K562 (cell line): ENCODE results near the gene ITM2B. TPM values are rescaled to one million over a fixed set of nuclear protein-coding genes. Genes with fewer than 3 reads are reported as not detected.

Experiments
- ATAC-seq: fragments of 200-7000 bp; cut with Tn5 transposase; 3 replicates; pipeline ENCODE4 v1.9.1; 2020; ENCODE audit warnings: moderate library complexity
- BruUV-seq: library from RNA; stranded (reverse); fragments of 400-500 nt; replicated peaks from 2 replicates; lab custom pipeline; 2021; lab: Mats Ljungman, UMichigan
- CTCF ChIA-PET: fragments of 300-600 bp; formaldehyde crosslinking; extraction: SDS; loops from one replicate; lab custom pipeline; 2021; ENCODE audit warnings: low intra/inter-chr PET ratio; lab: Yijun Ruan, JAX
- POLR2A ChIA-PET: fragments of 300-600, 350-650 bp; sonication (Branson Sonifier 250); formaldehyde crosslinking; extraction: SDS; loops from one replicate; lab custom pipeline; 2021; ENCODE audit warnings: antibody characterized with exemption, inconsistent platforms; lab: Yijun Ruan, JAX
- DNase-seq, 4 experiments: peaks; one replicate each; pipeline versions ENCODE4 v3.0.0 to v3.0.0-alpha.2; 2011 to 2018; ENCODE audit warnings: low spot score in 3 of 4, mixed read lengths in 3 of 4; ENCODE audit errors: extremely low read depth in 1 of 4
- FAIRE-seq: peaks from 2 replicates; lab custom pipeline; 2011; peaks lifted over from hg19 to GRCh38; lab: Jason Lieb, UNC
- H2AFZ ChIP-seq: 2 replicates; pipeline ENCODE4 v1.6.0; 2011; ENCODE audit warnings: low read depth, low read length, control low read depth, inconsistent platforms
- H3K27ac ChIP-seq: fragments of 200-600 bp; 3 replicates; pipeline ENCODE4 v1.8.0; 2011; ENCODE audit warnings: low read depth, mild to moderate bottlenecking, control low read depth, inconsistent platforms, low read length, moderate library complexity, mixed read lengths; ENCODE audit errors: extremely low read depth
- H3K27me3 ChIP-seq, 2 experiments: fragments of 300-600 bp in 1 of 2; 2 replicates in 1 of 2; 3 replicates in 1 of 2; pipeline versions ENCODE4 v1.6.0 to v1.8.0; 2011; ENCODE audit warnings: inconsistent platforms in 2 of 2, low read length in 2 of 2, mild to moderate bottlenecking in 1 of 2, mixed read lengths in 1 of 2, moderate library complexity in 1 of 2; ENCODE audit not compliant: control insufficient read depth in 2 of 2, insufficient read depth in 2 of 2
- H3K36me3 ChIP-seq: fragments of 300-600 bp; 3 replicates; pipeline ENCODE4 v1.8.0; 2011; ENCODE audit warnings: mild to moderate bottlenecking, low read length, inconsistent platforms; ENCODE audit not compliant: control insufficient read depth, insufficient read depth
- H3K4me1 ChIP-seq, 2 experiments: fragments of 200-600 bp in 1 of 2; replicated peaks in 1 of 2; 2 replicates in 1 of 2; 3 replicates in 1 of 2; pipeline versions ENCODE4 v1.5.1 to v1.8.0; 2011; ENCODE audit warnings: inconsistent platforms in 2 of 2, low read length in 2 of 2, mild to moderate bottlenecking in 1 of 2, mixed read lengths in 1 of 2, moderate library complexity in 1 of 2; ENCODE audit not compliant: control insufficient read depth in 2 of 2, insufficient read depth in 2 of 2
- H3K4me2 ChIP-seq: 2 replicates; pipeline ENCODE4 v1.6.1; 2011; ENCODE audit warnings: low read length, control low read depth, inconsistent platforms, mixed read lengths; ENCODE audit not compliant: insufficient read depth
- H3K4me3 ChIP-seq: fragments of 200-600 bp; sonication (generic), shearing (Covaris generic); 2 replicates; pipeline ENCODE4 v1.5.1; 2016; ENCODE audit warnings: control low read depth, inconsistent platforms
- H3K79me2 ChIP-seq: fragments of 200-600 bp; 3 replicates; pipeline ENCODE4 v1.8.0; 2011; ENCODE audit warnings: low read length, inconsistent platforms; ENCODE audit not compliant: control insufficient read depth, insufficient read depth
- H3K9ac ChIP-seq, 2 experiments: 2 replicates each; pipeline versions ENCODE4 v1.6.0 to v1.6.1; 2011; ENCODE audit warnings: low read depth in 2 of 2, low read length in 2 of 2, control low read depth in 1 of 2, inconsistent platforms in 1 of 2, mild to moderate bottlenecking in 1 of 2, mixed read lengths in 1 of 2; ENCODE audit not compliant: insufficient read depth in 1 of 2
- H3K9me1 ChIP-seq: one replicate; pipeline ENCODE4 v1.6.0; 2011; ENCODE audit warnings: inconsistent platforms, mild to moderate bottlenecking, low read length, moderate library complexity; ENCODE audit not compliant: control insufficient read depth, insufficient read depth
- H3K9me3 ChIP-seq: replicated peaks from 2 replicates; pipeline ENCODE4 v1.5.1; 2011; ENCODE audit warnings: low read depth, low read length, inconsistent platforms; ENCODE audit not compliant: control insufficient read depth, insufficient read depth
- H4K20me1 ChIP-seq: replicated peaks from 2 replicates; pipeline ENCODE4 v1.6.1; 2011; ENCODE audit warnings: low read length, inconsistent platforms, mixed read lengths; ENCODE audit not compliant: control insufficient read depth, insufficient read depth
- CEBPB ChIP-seq: fragments of 450-650 bp; IDR thresholded peaks from 2 replicates; pipeline ENCODE4 v1.6.1; 2016; ENCODE audit warnings: missing genetic modification characterization, missing compliant biosample characterization
- CEBPG ChIP-seq, 3 experiments: fragments of 200-800 bp in 1 of 3; sonication (Bioruptor generic) in 1 of 3; sonication (generic) in 1 of 3; formaldehyde crosslinking in 1 of 3; IDR thresholded peaks in 2 of 3; conservative IDR thresholded peaks in 1 of 3; 2 replicates each; pipeline versions ENCODE4 v1.6.1 to v1.8.0; 2016 to 2022; ENCODE audit warnings: missing compliant biosample characterization in 2 of 3, missing genetic modification characterization in 2 of 3, mild to moderate bottlenecking in 1 of 3, missing genetic modification reagents in 1 of 3
- DMBX1 ChIP-seq: fragments of 250-450 bp; sonication (Bioruptor Pico); IDR thresholded peaks from 2 replicates; pipeline ENCODE4 v1.8.0; 2022; ENCODE audit warnings: inconsistent platforms, mild to moderate bottlenecking, moderate library complexity, borderline replicate concordance
- EGR1 ChIP-seq: fragments of 450-650 bp; conservative IDR thresholded peaks from 2 replicates; pipeline ENCODE4 v1.6.1; 2017; ENCODE audit warnings: mild to moderate bottlenecking
- ETV5 ChIP-seq: sonication (generic); formaldehyde crosslinking; IDR thresholded peaks from 2 replicates; pipeline ENCODE4 v1.4.0; 2020; ENCODE audit warnings: low read depth, mild to moderate bottlenecking, missing genetic modification reagents
- MBD2 ChIP-seq: sonication (generic); IDR thresholded peaks from 2 replicates; pipeline ENCODE4 v1.6.1; 2016; ENCODE audit warnings: low read depth, borderline replicate concordance
- SNRNP70 ChIP-seq: fragments of 200-400 bp; formaldehyde crosslinking; optimal IDR thresholded peaks from 2 replicates; pipeline ENCODE3; 2017; ENCODE audit warnings: low read depth, low read length
- ZBTB8A ChIP-seq: fragments of 450-650 bp; IDR thresholded peaks from 2 replicates; pipeline ENCODE4 v1.6.1; 2018; ENCODE audit warnings: mild to moderate bottlenecking, moderate library complexity; ENCODE audit not compliant: partially characterized antibody
- ZEB2 ChIP-seq: fragments of 450-650 bp; IDR thresholded peaks from 2 replicates; pipeline ENCODE4 v1.6.1; 2016
- WGBS: fragments of 100-300 bp; shearing (Covaris generic); methylation state at CpG from one replicate; pipeline ENCODE4 v1.1.6; 2016; ENCODE audit warnings: low coverage, mixed read lengths; ENCODE audit not compliant: insufficient coverage; ENCODE audit errors: missing lambda C conversion rate; 5-methylcytosine and 5-hydroxymethylcytosine counted together
- in situ Hi-C: fragments of 300-500 bp; cut with MboI; formaldehyde crosslinking; loops from 4 replicates; pipeline ENCODE4 v1.15.0; 2018; ENCODE audit warnings: inconsistent platforms, mixed read lengths
- intact Hi-C: fragments of 100-400 bp; cut with micrococcal nuclease; formaldehyde crosslinking; loops from 2 replicates; pipeline ENCODE4 v1.14.2; 2022
- polyA plus RNA-seq, 8 experiments: library from polyadenylated mRNA; depleted of rRNA in 4 of 8; stranded (reverse) in 5 of 8; unstranded in 3 of 8; fragments of >200 nt; fragmentation: Nextera tagmentation in 2 of 8; fragmentation: Illumina TruSeq in 1 of 8; extraction: Ambion mirVana in 2 of 8; extraction: Trizol in 1 of 8; gene quantifications; 2 replicates each; pipeline versions ENCODE4 v1.2.1 to v1.2.3, GENCODE V29; 2011 to 2014; ENCODE audit warnings: inconsistent platforms in 1 of 8, missing spikeins in 1 of 8
- total RNA-seq, 7 experiments: library from RNA; depleted of rRNA in 6 of 7; stranded (reverse); fragments of >200 nt in 6 of 7; fragmentation: Illumina TruSeq in 2 of 7; extraction: Trizol in 2 of 7; gene quantifications; 2 replicates each; pipeline versions ENCODE4 v1.2.1 to v1.2.3, GENCODE V29; 2011 to 2021; ENCODE audit warnings: low replicate concordance in 1 of 7
- TF ChIP-seq, protein P1 (sequence below): IDR thresholded peaks from 3 replicates; pipeline ENCODE4 v1.6.1; 2011; ENCODE audit warnings: borderline replicate concordance, mild to moderate bottlenecking, moderate library complexity; ENCODE audit not compliant: insufficient read length; ENCODE audit errors: extremely low read depth
- TF ChIP-seq, protein P2 (sequence below): fragments of 200-400 bp; formaldehyde crosslinking; IDR thresholded peaks from 2 replicates; pipeline ENCODE4 v1.6.1; 2017; ENCODE audit warnings: mild to moderate bottlenecking, low read depth, low read length, moderate library complexity

ITM2B gene
- total and polyA plus RNA-seq, 9 of the 15 experiments (the other 6 are each of a cell fraction or from before 2014, with no cell fraction given), result 22.0 to 83.8 (median 45.0) TPM

DNA sequence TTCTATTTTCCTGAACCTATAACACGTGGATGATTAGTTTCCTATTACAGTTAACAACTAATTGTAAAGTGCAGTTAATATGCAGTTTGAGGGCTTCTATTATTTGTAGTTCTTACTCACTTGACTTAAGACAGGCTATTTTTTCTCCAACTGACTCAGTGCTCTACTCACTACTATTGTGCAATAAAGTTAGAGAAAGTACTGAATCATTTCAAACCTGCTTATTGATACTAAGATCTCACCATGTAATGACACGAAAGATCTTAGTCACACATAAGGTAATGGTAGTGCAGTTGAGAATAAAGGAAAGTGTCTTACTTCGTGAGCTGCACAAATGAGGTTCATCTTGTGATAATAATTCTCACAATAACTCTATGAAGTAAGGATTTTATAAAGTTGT lies 22.8 kb upstream of the ITM2B start:
- no peak overlapping the region for H3K4me3 ChIP-seq
- no TSS peak for BruUV-seq
- ChIA-PET POLR2A (no interaction called here), CTCF (no interaction called here)
- intact Hi-C loops (no loop called here), in situ Hi-C loops (no loop called here)
- no peak overlapping the region for H3K9ac ChIP-seq
- DNase-seq (no peak), ATAC-seq (no peak), FAIRE-seq (no peak)
- no peaks in the 10 kb centered on the region for H3K4me1 ChIP-seq
- H3K4me2 ChIP-seq, result no peak overlapping the region
- H3K9me1 ChIP-seq, result no peaks in the 10 kb centered on the region
- no peaks in the 10 kb centered on the region for H3K36me3 ChIP-seq
- WGBS, result 6% methylated on average over 3 of the region's 3 CpGs
- H3K27ac ChIP-seq, result no peak overlapping the region
- H3K27me3 ChIP-seq, result no peaks in the 10 kb centered on the region
- H4K20me1 ChIP-seq, result no peaks in the 10 kb centered on the region
- TF ChIP-seq CEBPG (CRISPR knock-in tag; IDR thresholded peaks at IDR 0.05) (no peak), CEBPG (tag; conservative IDR thresholded peaks at IDR 0.05 in 1 of 2, IDR thresholded peaks at IDR 0.05 in 1 of 2) (peak; percentile 83 to 90), EGR1 (no peak), SNRNP70 (no peak), CEBPB (peak; percentile 90)
- no peak overlapping the region for H2AFZ ChIP-seq
- no peaks in the 10 kb centered on the region for H3K9me3 ChIP-seq
- no peaks in the 10 kb centered on the region for H3K79me2 ChIP-seq

DNA sequence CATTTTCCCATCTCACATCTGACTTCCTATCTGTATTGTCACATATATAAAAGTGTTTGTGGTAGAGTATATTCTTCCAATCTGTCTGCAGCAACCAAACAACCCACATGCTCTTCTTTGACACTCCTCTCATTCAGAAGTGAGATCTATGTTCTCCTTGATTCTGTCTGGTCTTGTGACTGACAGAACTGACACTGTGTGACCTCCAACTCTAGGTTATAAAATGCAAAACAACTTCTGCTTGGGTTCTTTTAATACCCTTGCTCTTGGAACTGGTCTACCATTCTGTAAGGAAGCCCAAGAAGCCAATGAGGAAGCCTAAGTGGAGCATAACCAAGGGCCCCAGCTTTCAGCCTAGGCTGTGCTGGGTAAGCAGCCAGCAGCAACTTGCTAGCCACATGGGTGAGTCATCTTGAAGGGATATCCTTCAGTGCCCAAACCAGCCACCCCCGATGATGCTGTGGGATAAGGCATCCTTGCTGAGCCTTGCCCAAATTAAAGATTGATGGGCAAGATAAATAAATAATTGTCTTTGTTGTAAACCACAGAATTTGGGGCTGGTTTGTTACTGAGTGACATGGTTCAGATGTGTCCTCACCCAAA lies 18.4 kb upstream of the ITM2B start:
- Histone ChIP-seq H3K9me1 (no peaks in the 10 kb centered on the region), H3K36me3 (no peaks in the 10 kb centered on the region), H3K4me1 (no peaks in the 10 kb centered on the region), H3K9ac (no peak overlapping the region), H3K27ac (no peak overlapping the region), H3K9me3 (no peaks in the 10 kb centered on the region), H3K4me2 (no peak overlapping the region), H3K27me3 (no peaks in the 10 kb centered on the region), H3K79me2 (no peaks in the 10 kb centered on the region), H2AFZ (no peak overlapping the region), H3K4me3 (no peak overlapping the region), H4K20me1 (no peaks in the 10 kb centered on the region)
- BruUV-seq, result no TSS peak
- ATAC-seq (no peak), FAIRE-seq (no peak), DNase-seq (no peak)
- WGBS, result 7% methylated on average over 1 of the region's 1 CpG
- intact Hi-C loops, result no loop called here
- ChIA-PET CTCF (no interaction called here), POLR2A (no interaction called here)
- in situ Hi-C loops, result no loop called here
- TF ChIP-seq ETV5 (CRISPR knock-in tag), result no peak
- no peak for TF ChIP-seq DMBX1 (CRISPR knock-in tag)
- TF ChIP-seq, protein P1, sequence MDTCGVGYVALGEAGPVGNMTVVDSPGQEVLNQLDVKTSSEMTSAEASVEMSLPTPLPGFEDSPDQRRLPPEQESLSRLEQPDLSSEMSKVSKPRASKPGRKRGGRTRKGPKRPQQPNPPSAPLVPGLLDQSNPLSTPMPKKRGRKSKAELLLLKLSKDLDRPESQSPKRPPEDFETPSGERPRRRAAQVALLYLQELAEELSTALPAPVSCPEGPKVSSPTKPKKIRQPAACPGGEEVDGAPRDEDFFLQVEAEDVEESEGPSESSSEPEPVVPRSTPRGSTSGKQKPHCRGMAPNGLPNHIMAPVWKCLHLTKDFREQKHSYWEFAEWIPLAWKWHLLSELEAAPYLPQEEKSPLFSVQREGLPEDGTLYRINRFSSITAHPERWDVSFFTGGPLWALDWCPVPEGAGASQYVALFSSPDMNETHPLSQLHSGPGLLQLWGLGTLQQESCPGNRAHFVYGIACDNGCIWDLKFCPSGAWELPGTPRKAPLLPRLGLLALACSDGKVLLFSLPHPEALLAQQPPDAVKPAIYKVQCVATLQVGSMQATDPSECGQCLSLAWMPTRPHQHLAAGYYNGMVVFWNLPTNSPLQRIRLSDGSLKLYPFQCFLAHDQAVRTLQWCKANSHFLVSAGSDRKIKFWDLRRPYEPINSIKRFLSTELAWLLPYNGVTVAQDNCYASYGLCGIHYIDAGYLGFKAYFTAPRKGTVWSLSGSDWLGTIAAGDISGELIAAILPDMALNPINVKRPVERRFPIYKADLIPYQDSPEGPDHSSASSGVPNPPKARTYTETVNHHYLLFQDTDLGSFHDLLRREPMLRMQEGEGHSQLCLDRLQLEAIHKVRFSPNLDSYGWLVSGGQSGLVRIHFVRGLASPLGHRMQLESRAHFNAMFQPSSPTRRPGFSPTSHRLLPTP, result no peak
- no peak for TF ChIP-seq ZBTB8A
- TF ChIP-seq MBD2, result no peak
- TF ChIP-seq, protein P2, sequence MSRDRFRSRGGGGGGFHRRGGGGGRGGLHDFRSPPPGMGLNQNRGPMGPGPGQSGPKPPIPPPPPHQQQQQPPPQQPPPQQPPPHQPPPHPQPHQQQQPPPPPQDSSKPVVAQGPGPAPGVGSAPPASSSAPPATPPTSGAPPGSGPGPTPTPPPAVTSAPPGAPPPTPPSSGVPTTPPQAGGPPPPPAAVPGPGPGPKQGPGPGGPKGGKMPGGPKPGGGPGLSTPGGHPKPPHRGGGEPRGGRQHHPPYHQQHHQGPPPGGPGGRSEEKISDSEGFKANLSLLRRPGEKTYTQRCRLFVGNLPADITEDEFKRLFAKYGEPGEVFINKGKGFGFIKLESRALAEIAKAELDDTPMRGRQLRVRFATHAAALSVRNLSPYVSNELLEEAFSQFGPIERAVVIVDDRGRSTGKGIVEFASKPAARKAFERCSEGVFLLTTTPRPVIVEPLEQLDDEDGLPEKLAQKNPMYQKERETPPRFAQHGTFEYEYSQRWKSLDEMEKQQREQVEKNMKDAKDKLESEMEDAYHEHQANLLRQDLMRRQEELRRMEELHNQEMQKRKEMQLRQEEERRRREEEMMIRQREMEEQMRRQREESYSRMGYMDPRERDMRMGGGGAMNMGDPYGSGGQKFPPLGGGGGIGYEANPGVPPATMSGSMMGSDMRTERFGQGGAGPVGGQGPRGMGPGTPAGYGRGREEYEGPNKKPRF, result no peak
- TF ChIP-seq ZEB2, result no peak
